C4-2B (cell line): ENCODE data around the gene LRRC61.

Source experiments
- ZFX ChIP-seq: fragments of 450-650 bp; IDR thresholded peaks from 2 replicates; pipeline ENCODE4 v1.6.1; 2017
- TF ChIP-seq, protein P1 (sequence below): fragments of 450-650 bp; conservative IDR thresholded peaks from 2 replicates; pipeline ENCODE4 v1.5.1; 2017; ENCODE audit warnings: mild to moderate bottlenecking

DNA sequence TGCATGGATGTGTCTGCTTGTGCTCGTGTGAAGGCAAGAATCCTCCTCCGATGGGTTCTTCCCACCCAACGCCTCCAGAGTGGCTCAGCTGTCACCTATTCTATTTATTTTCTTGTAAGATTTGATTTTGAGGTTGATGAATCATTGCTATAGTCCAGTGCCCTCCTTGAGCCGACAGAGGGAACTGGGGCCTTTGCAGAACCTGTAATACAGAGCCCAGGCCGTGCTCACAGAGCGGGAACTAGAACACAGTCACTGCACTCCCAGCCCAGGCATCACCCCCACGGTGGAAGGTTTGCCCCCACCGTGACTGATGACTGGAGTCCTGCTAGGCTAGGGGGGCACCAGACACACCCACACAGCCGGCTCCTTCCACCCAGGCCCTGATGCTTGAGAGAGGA is 16.3 kb downstream of the LRRC61 start:
- TF ChIP-seq, protein P1, sequence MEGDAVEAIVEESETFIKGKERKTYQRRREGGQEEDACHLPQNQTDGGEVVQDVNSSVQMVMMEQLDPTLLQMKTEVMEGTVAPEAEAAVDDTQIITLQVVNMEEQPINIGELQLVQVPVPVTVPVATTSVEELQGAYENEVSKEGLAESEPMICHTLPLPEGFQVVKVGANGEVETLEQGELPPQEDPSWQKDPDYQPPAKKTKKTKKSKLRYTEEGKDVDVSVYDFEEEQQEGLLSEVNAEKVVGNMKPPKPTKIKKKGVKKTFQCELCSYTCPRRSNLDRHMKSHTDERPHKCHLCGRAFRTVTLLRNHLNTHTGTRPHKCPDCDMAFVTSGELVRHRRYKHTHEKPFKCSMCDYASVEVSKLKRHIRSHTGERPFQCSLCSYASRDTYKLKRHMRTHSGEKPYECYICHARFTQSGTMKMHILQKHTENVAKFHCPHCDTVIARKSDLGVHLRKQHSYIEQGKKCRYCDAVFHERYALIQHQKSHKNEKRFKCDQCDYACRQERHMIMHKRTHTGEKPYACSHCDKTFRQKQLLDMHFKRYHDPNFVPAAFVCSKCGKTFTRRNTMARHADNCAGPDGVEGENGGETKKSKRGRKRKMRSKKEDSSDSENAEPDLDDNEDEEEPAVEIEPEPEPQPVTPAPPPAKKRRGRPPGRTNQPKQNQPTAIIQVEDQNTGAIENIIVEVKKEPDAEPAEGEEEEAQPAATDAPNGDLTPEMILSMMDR, result no peak
- TF ChIP-seq ZFX, result no peak
